SH-SY5Y (cell line): ENCODE results near the gene DSCAML1.

Experiments used
- GATA2 ChIP-seq: IDR thresholded peaks from 2 replicates; pipeline ENCODE4 v1.6.1; 2011; ENCODE audit warnings: mild to moderate bottlenecking, low read depth, low read length
- GATA3 ChIP-seq: IDR thresholded peaks from 2 replicates; pipeline ENCODE4 v1.6.1; 2011; ENCODE audit warnings: low read depth, mild to moderate bottlenecking, low read length, moderate library complexity

DNA sequence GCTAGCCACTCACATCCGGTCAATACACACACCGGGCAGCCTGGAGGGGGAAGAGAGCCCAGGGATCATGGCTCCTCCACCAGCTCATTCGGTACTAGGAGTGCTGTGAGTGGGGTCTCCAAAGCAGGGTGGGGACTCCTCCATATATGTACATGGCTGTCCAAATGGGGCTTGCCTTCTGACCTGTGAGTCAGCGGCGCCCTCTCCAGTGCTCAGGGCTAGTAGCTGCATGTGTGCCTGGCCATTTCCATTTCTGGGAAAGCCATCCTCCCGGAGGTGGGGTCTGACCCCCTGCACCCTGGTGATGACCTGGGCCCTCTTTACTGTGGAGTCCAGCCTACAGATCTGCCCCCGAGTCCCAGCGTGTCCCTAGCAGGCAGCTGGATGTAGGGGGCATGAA lies 287.5 kb downstream of the DSCAML1 start:
- TF ChIP-seq GATA2 = no peak
- no peak for TF ChIP-seq GATA3
